ENCODE measurements around the gene MKLN1. TPM values are rescaled to one million over a fixed set of nuclear protein-coding genes. Genes with fewer than 3 reads are reported as not detected.

Gene MKLN1
- total and polyA plus RNA-seq, 2 of the 4 experiments (the other 2 are of a cell fraction), result 17.5 to 52.0 TPM

DNA sequence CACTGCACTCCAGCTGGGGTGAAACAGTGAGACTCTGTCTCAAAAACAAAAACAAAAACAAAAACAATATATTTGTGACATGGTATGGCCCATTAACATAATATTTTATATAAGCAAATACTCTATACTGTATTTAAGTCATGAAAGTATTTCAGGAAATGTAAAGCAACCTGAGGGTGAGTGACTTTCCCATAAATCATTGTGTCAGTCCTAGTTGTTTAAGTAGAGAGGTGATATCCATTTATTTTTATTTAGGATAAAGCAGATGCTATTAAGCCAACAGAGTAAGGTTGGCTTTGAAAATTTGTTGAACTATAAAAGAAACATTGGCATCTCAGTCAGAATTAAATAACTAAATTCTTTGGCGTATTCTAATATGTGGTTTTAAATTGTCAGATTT lies 60.5 kb downstream of the MKLN1 start:
- H2BK20ac ChIP-seq (ENCODE audit: low read depth, low read length), result no peak overlapping the region
- H3K14ac ChIP-seq (replicated peaks; ENCODE audit: low read depth, low read length), result no peak overlapping the region
- peaks cover 27 to 48% of the 10 kb centered on the region in 2 experiments for H3K79me1 ChIP-seq (ENCODE audit: low read depth in 1 of 2, low read length in 2 of 2)
- ATAC-seq (ENCODE audit: low read depth) (no peak), DNase-seq (no peak)
- H3K56ac ChIP-seq (ENCODE audit: extremely low read depth, insufficient read depth, low read length), result no peak overlapping the region
- no peaks in the 10 kb centered on the region for H3K9me3 ChIP-seq (ENCODE audit: control insufficient read depth, insufficient read depth, low read length)
- H2BK120ac ChIP-seq (ENCODE audit: low read depth, low read length), result no peak overlapping the region
- H4K91ac ChIP-seq (ENCODE audit: insufficient read depth, low read depth, low read length), result no peak overlapping the region
- no peak overlapping the region for H3K9ac ChIP-seq (ENCODE audit: low read depth, low read length)
- peaks cover 2% of the 10 kb centered on the region; the same call in 1 of the 2 replicates for H3K36me3 ChIP-seq (ENCODE audit: control insufficient read depth, insufficient read depth, low read length)
- ChIA-PET CTCF (no interaction called here), POLR2A (ENCODE audit: unreplicated experiment) (no interaction called here)
- dilution Hi-C loops (cut with HindIII; ENCODE audit: low sequenced_read_pairs, unreplicated experiment), result no loop called here
- no peaks in the 10 kb centered on the region for H3K9me1 ChIP-seq (ENCODE audit: insufficient read depth, low read length)
- H3K4me3 ChIP-seq (ENCODE audit: insufficient read depth, low read depth, low read length), result no peak overlapping the region
- no peak for TF ChIP-seq RFX5 (IDR thresholded peaks at IDR 0.05; ENCODE audit: low read depth, low read length)
- TF ChIP-seq, protein P1, sequence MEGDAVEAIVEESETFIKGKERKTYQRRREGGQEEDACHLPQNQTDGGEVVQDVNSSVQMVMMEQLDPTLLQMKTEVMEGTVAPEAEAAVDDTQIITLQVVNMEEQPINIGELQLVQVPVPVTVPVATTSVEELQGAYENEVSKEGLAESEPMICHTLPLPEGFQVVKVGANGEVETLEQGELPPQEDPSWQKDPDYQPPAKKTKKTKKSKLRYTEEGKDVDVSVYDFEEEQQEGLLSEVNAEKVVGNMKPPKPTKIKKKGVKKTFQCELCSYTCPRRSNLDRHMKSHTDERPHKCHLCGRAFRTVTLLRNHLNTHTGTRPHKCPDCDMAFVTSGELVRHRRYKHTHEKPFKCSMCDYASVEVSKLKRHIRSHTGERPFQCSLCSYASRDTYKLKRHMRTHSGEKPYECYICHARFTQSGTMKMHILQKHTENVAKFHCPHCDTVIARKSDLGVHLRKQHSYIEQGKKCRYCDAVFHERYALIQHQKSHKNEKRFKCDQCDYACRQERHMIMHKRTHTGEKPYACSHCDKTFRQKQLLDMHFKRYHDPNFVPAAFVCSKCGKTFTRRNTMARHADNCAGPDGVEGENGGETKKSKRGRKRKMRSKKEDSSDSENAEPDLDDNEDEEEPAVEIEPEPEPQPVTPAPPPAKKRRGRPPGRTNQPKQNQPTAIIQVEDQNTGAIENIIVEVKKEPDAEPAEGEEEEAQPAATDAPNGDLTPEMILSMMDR (conservative IDR thresholded peaks at IDR 0.05; ENCODE audit: low read depth, low read length), result no peak
- TF ChIP-seq RAD21 (IDR thresholded peaks at IDR 0.05; ENCODE audit: low read length), result no peak
- TF ChIP-seq, protein P2, sequence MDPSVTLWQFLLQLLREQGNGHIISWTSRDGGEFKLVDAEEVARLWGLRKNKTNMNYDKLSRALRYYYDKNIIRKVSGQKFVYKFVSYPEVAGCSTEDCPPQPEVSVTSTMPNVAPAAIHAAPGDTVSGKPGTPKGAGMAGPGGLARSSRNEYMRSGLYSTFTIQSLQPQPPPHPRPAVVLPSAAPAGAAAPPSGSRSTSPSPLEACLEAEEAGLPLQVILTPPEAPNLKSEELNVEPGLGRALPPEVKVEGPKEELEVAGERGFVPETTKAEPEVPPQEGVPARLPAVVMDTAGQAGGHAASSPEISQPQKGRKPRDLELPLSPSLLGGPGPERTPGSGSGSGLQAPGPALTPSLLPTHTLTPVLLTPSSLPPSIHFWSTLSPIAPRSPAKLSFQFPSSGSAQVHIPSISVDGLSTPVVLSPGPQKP (IDR thresholded peaks at IDR 0.05; ENCODE audit: borderline replicate concordance, low read depth, low read length), result no peak
- no peak for TF ChIP-seq MAFK (IDR thresholded peaks at IDR 0.05; ENCODE audit: low read depth, low read length)
- no peak for TF ChIP-seq MAZ (IDR thresholded peaks at IDR 0.05; ENCODE audit: borderline replicate concordance, low read depth, low read length)
- TF ChIP-seq, protein P3, sequence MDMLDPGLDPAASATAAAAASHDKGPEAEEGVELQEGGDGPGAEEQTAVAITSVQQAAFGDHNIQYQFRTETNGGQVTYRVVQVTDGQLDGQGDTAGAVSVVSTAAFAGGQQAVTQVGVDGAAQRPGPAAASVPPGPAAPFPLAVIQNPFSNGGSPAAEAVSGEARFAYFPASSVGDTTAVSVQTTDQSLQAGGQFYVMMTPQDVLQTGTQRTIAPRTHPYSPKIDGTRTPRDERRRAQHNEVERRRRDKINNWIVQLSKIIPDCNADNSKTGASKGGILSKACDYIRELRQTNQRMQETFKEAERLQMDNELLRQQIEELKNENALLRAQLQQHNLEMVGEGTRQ (IDR thresholded peaks at IDR 0.05; ENCODE audit: low read depth, low read length), result no peak
- no peak for TF ChIP-seq FOS (IDR thresholded peaks at IDR 0.05; ENCODE audit: low read depth, low read length)
- no peak for TF ChIP-seq CEBPB (IDR thresholded peaks at IDR 0.05; ENCODE audit: low read depth, low read length)
- TF ChIP-seq NFE2L2 (IDR thresholded peaks at IDR 0.05; ENCODE audit: low read depth, low read length), result no peak
- TF ChIP-seq CHD1 (IDR thresholded peaks at IDR 0.05; ENCODE audit: low read depth, low read length), result no peak
- TF ChIP-seq MXI1 (IDR thresholded peaks at IDR 0.05; ENCODE audit: borderline replicate concordance, low read depth, low read length), result no peak
- TF ChIP-seq POLR2A (IDR thresholded peaks at IDR 0.05; ENCODE audit: low read depth, low read length), result no peak
- no peak for TF ChIP-seq SMC3 (IDR thresholded peaks at IDR 0.05; ENCODE audit: low read depth, low read length)
- TF ChIP-seq RCOR1 (IDR thresholded peaks at IDR 0.05; ENCODE audit: insufficient replicate concordance, low read length), result no peak
- TF ChIP-seq BHLHE40 (IDR thresholded peaks at IDR 0.05; ENCODE audit: low read depth, low read length), result no peak
- H4K5ac ChIP-seq (ENCODE audit: low read depth, low read length), result no peak overlapping the region
- no peak overlapping the region for H3K27ac ChIP-seq (ENCODE audit: insufficient read depth, low read length)
- H4K20me1 ChIP-seq (ENCODE audit: insufficient read depth, low read length), result peaks cover 6% of the 10 kb centered on the region; the same call in 1 of the 2 replicates
- WGBS, 2 experiments (ENCODE audit: extremely low coverage in 2 of 2, insufficient read length in 1 of 2), result no CpG with 5 or more reads among the region's 1 CpG
- H3K27me3 ChIP-seq (ENCODE audit: control insufficient read depth, insufficient read depth, low read length), result no peaks in the 10 kb centered on the region
- no peak overlapping the region for H2AFZ ChIP-seq (replicated peaks; ENCODE audit: low read length, poor library complexity)
- in situ Hi-C loops (cut with MboI; ENCODE audit: low sequenced_read_pairs), result no loop called here
- no peak overlapping the region for H3K23ac ChIP-seq (ENCODE audit: low read depth, low read length)
- H3K4me2 ChIP-seq (ENCODE audit: low read depth, low read length), result no peak overlapping the region
- H2BK15ac ChIP-seq (ENCODE audit: low read depth, low read length), result no peak overlapping the region
- no peak overlapping the region for H2AK9ac ChIP-seq (replicated peaks; ENCODE audit: low read depth, low read length, poor library complexity)
- BruUV-seq (replicated peaks), result no TSS peak
- no peak overlapping the region for H2AK5ac ChIP-seq (ENCODE audit: low read depth, low read length)
- intact Hi-C loops (cut with micrococcal nuclease), result no loop called here
- no peak overlapping the region for H4K8ac ChIP-seq (ENCODE audit: low read depth in 2 of 2, low read length in 2 of 2)
- no peak overlapping the region for H3K18ac ChIP-seq (ENCODE audit: low read depth, low read length)
- H3K4ac ChIP-seq (ENCODE audit: low read depth, low read length), result no peak overlapping the region
- H2BK5ac ChIP-seq (ENCODE audit: low read depth, low read length, poor library complexity, severe bottlenecking), result no peak overlapping the region
- peaks cover 5% of the 10 kb centered on the region for H3K4me1 ChIP-seq (ENCODE audit: control insufficient read depth, insufficient read depth, low read length)
